Activated CD8-positive, alpha-beta memory T cell treated with anti-CD3 and anti-CD28 coated beads for 24 hours (primary cell): Measurements from ENCODE around the gene C3orf52.
"Not testable (repeated sequence)": the region's sequence is repeated elsewhere in the genome, so short reads cannot be mapped to it uniquely, and the experiment has no call there.

ENCODE experiments used
- DNase-seq: peaks from one replicate; pipeline ENCODE4 v3.0.0-alpha.2; 2020

Gene C3orf52

GRCh38 chr3:112086076-112086854 is at the start of gene C3orf52:
Gene C3orf52, plus strand, starts transcription at chr3:112086389. Its CDS starts 19 bp downstream, at chr3:112086408.
- peak; percentile 85 for DNase-seq

GRCh38 chr3:112037194-112037593 is 49.0 kb upstream of the C3orf52 start:
- not testable (repeated sequence) for DNase-seq

- DNase-seq = no peak
Measured at GRCh38 chr3:112038863-112039262, 47.3 kb upstream of the C3orf52 start.

GRCh38 chr3:112041321-112041720 is 44.9 kb upstream of the C3orf52 start:
- no peak for DNase-seq

- DNase-seq = no peak
Measured at GRCh38 chr3:112042842-112043280, 43.3 kb upstream of the C3orf52 start.

GRCh38 chr3:112043621-112044201 is 42.5 kb upstream of the C3orf52 start:
- DNase-seq = no peak

GRCh38 chr3:112046599-112046998 is 39.6 kb upstream of the C3orf52 start:
- no peak for DNase-seq

GRCh38 chr3:112047264-112047663 is 38.9 kb upstream of the C3orf52 start:
- no peak for DNase-seq

GRCh38 chr3:112048911-112049310 is 37.3 kb upstream of the C3orf52 start:
- no peak for DNase-seq

GRCh38 chr3:112053229-112053628 is 33.0 kb upstream of the C3orf52 start:
- DNase-seq = no peak

- no peak for DNase-seq
Measured at GRCh38 chr3:112056451-112056929, 29.7 kb upstream of the C3orf52 start.

GRCh38 chr3:112059497-112059896 is 26.7 kb upstream of the C3orf52 start:
- no peak for DNase-seq

- no peak for DNase-seq
Measured at GRCh38 chr3:112061152-112061551, 25.0 kb upstream of the C3orf52 start.

GRCh38 chr3:112072387-112073060 is 13.7 kb upstream of the C3orf52 start:
- DNase-seq = peak; percentile 73

GRCh38 chr3:112074006-112074405 is 12.2 kb upstream of the C3orf52 start:
- no peak for DNase-seq

- DNase-seq = peak; percentile 60
Measured at GRCh38 chr3:112074616-112075497, 11.3 kb upstream of the C3orf52 start.

- DNase-seq = no peak
Measured at GRCh38 chr3:112078125-112079083, 7.8 kb upstream of the C3orf52 start.

GRCh38 chr3:112083239-112083638 is 3.0 kb upstream of the C3orf52 start:
- DNase-seq = no peak

GRCh38 chr3:112084980-112085705 is 1.0 kb upstream of the C3orf52 start:
- DNase-seq = no peak

GRCh38 chr3:112085735-112086075 is 484 bp upstream of the C3orf52 start:
- DNase-seq = no peak
